Ovary (tissue), 3 donors: ENCODE results near the gene HMBS.

Experiments
- CTCF ChIP-seq, 3 donors: fragments of 450-650 bp in 2 of 3; fragments of 200-600 bp in 1 of 3; IDR thresholded peaks; one replicate each; pipeline versions ENCODE4 v1.5.1 to v1.8.0; 2016 to 2022; ENCODE audit warnings: antibody characterized with exemption in 3 of 3, mild to moderate bottlenecking in 1 of 3
- EP300 ChIP-seq: sonication (generic); formaldehyde crosslinking; IDR thresholded peaks from one replicate; pipeline ENCODE4 v1.6.1; 2017; ENCODE audit warnings: antibody characterized with exemption
- POLR2A ChIP-seq: fragments of 450-650 bp; IDR thresholded peaks from one replicate; pipeline ENCODE4 v1.6.1; 2017; ENCODE audit warnings: antibody characterized with exemption, mild to moderate bottlenecking, moderate library complexity
- donor health status: DM: no; HTN: no; CAD: no.

- TF ChIP-seq CTCF (IDR thresholded peaks at IDR 0.05) (no peak), POLR2A (no peak), EP300 (no peak)
Observed at GRCh38 chr11:119107538-119108145, 23.0 kb downstream of the HMBS start.
